Thymus (tissue), 11 donors: ENCODE measurements around the gene PRICKLE1. TPM values are rescaled to one million over a fixed set of nuclear protein-coding genes. Genes with fewer than 3 reads are reported as not detected.

Experiments
- DNase-seq, 9 donors: peaks; one replicate each; pipeline ENCODE4 v3.0.0-alpha.2; 2013; ENCODE audit warnings: low spot score in 9 of 9, low read depth in 6 of 9, missing footprints in 1 of 9
- H3K27ac ChIP-seq, 2 donors: one replicate each; pipeline ENCODE4 v1.5.1; 2013; ENCODE audit warnings: control low read depth in 1 of 2, low read depth in 1 of 2, low read length in 1 of 2, mild to moderate bottlenecking in 1 of 2, moderate library complexity in 1 of 2
- H3K27me3 ChIP-seq, 2 donors: one replicate each; pipeline ENCODE4 v1.5.1; 2013; ENCODE audit warnings: low read length in 1 of 2; ENCODE audit not compliant: control insufficient read depth in 2 of 2, insufficient read depth in 1 of 2
- H3K36me3 ChIP-seq, 2 donors: one replicate each; pipeline ENCODE4 v1.5.1; 2013; ENCODE audit warnings: low read length in 1 of 2, mild to moderate bottlenecking in 1 of 2, moderate library complexity in 1 of 2; ENCODE audit not compliant: control insufficient read depth in 2 of 2, insufficient read depth in 2 of 2
- H3K4me1 ChIP-seq, 2 donors: one replicate each; pipeline ENCODE4 v1.5.1; 2013; ENCODE audit warnings: low read length in 2 of 2; ENCODE audit not compliant: control insufficient read depth in 2 of 2, insufficient read depth in 2 of 2
- H3K4me3 ChIP-seq, 2 donors: one replicate each; pipeline ENCODE4 v1.5.1; 2013; ENCODE audit warnings: low read length in 2 of 2, control low read depth in 1 of 2, mild to moderate bottlenecking in 1 of 2
- H3K9me3 ChIP-seq, 2 donors: one replicate each; pipeline ENCODE4 v1.5.1; 2013; ENCODE audit warnings: low read length in 1 of 2, mild to moderate bottlenecking in 1 of 2; ENCODE audit not compliant: control insufficient read depth in 2 of 2, insufficient read depth in 1 of 2
- WGBS: extraction: QIAGEN DNeasy Blood & Tissue Kit; methylation state at CpG from one replicate; pipeline ENCODE4 v1.1.7; 2013; 5-methylcytosine and 5-hydroxymethylcytosine counted together
- polyA plus RNA-seq: library from polyadenylated mRNA; stranded (reverse); fragments of 200-250 nt; gene quantifications from one replicate; pipeline ENCODE4 v1.2.3, GENCODE V29; 2013
- total RNA-seq: library from RNA; stranded (reverse); fragments of 120-200 nt; gene quantifications from one replicate; pipeline ENCODE4 v1.2.4, GENCODE V29; 2013
- donor health status: healthy.

Gene PRICKLE1
- total and polyA plus RNA-seq, 2 donors: 1.3 to 1.4 TPM

- no peak overlapping the region for H3K27ac ChIP-seq
- H3K4me1 ChIP-seq: no peaks in the 10 kb centered on the region
- 39% methylated on average over 6 of the region's 6 CpGs for WGBS
- peak in 2 of 9 donors; percentile 24 to 47 for DNase-seq
- no peaks in the 10 kb centered on the region for H3K9me3 ChIP-seq
- H3K36me3 ChIP-seq: no peaks in the 10 kb centered on the region
- no peak overlapping the region for H3K4me3 ChIP-seq
- no peaks in the 10 kb centered on the region for H3K27me3 ChIP-seq
Measured at GRCh38 chr12:42568952-42569915, 20.3 kb downstream of the PRICKLE1 start.

GRCh38 chr12:42565633-42566032 lies 23.9 kb downstream of the PRICKLE1 start:
- Histone ChIP-seq H3K4me1 (no peaks in the 10 kb centered on the region), H3K27ac (no peak overlapping the region), H3K27me3 (no peaks in the 10 kb centered on the region), H3K36me3 (no peaks in the 10 kb centered on the region), H3K9me3 (no peaks in the 10 kb centered on the region), H3K4me3 (no peak overlapping the region)
- WGBS: 80% methylated on average over 5 of the region's 5 CpGs
- DNase-seq: no peak

- 83% methylated on average over 2 of the region's 2 CpGs for WGBS
Measured at GRCh38 chr12:42564996-42565395, 24.6 kb downstream of the PRICKLE1 start.

GRCh38 chr12:42564556-42564955 lies 25.0 kb downstream of the PRICKLE1 start:
- Histone ChIP-seq H3K27me3 (no peaks in the 10 kb centered on the region), H3K4me3 (no peak overlapping the region), H3K9me3 (no peaks in the 10 kb centered on the region), H3K27ac (no peak overlapping the region), H3K36me3 (no peaks in the 10 kb centered on the region), H3K4me1 (no peaks in the 10 kb centered on the region)
- no peak for DNase-seq
- 91% methylated on average over 3 of the region's 3 CpGs for WGBS

More at GRCh38 chr12:42564996-42565395, 24.6 kb downstream of the PRICKLE1 start:
- Histone ChIP-seq H3K9me3 (no peaks in the 10 kb centered on the region), H3K27me3 (no peaks in the 10 kb centered on the region), H3K4me3 (no peak overlapping the region), H3K36me3 (no peaks in the 10 kb centered on the region), H3K4me1 (no peaks in the 10 kb centered on the region), H3K27ac (no peak overlapping the region)
- no peak for DNase-seq

- 98% methylated on average over 1 of the region's 1 CpG for WGBS
- H3K9me3 ChIP-seq: no peaks in the 10 kb centered on the region
- H3K4me3 ChIP-seq: no peak overlapping the region
- no peaks in the 10 kb centered on the region for H3K27me3 ChIP-seq
- H3K36me3 ChIP-seq: no peaks in the 10 kb centered on the region
- no peak for DNase-seq
- no peak overlapping the region for H3K27ac ChIP-seq
- no peaks in the 10 kb centered on the region for H3K4me1 ChIP-seq
Measured at GRCh38 chr12:42560977-42561376, 28.6 kb downstream of the PRICKLE1 start.

GRCh38 chr12:42557586-42558172 lies 31.9 kb downstream of the PRICKLE1 start:
- no peaks in the 10 kb centered on the region for H3K36me3 ChIP-seq
- H3K27me3 ChIP-seq: no peaks in the 10 kb centered on the region
- H3K27ac ChIP-seq: no peak overlapping the region
- H3K4me3 ChIP-seq: no peak overlapping the region
- no peaks in the 10 kb centered on the region for H3K4me1 ChIP-seq
- no peaks in the 10 kb centered on the region for H3K9me3 ChIP-seq
- DNase-seq: no peak
- WGBS: 98% methylated on average over 3 of the region's 3 CpGs

- no peak for DNase-seq
- Histone ChIP-seq H3K4me1 (no peaks in the 10 kb centered on the region), H3K4me3 (no peak overlapping the region), H3K36me3 (no peaks in the 10 kb centered on the region), H3K27ac (no peak overlapping the region), H3K9me3 (no peaks in the 10 kb centered on the region), H3K27me3 (no peaks in the 10 kb centered on the region)
- WGBS: 97% methylated on average over 2 of the region's 2 CpGs
Measured at GRCh38 chr12:42556917-42557316, 32.6 kb downstream of the PRICKLE1 start.

- 84% methylated on average over 17 of the region's 17 CpGs for WGBS
- DNase-seq: no peak
Measured at GRCh38 chr12:42552822-42553221, 36.7 kb downstream of the PRICKLE1 start.

GRCh38 chr12:42550800-42551199 lies 38.7 kb downstream of the PRICKLE1 start:
- H3K27ac ChIP-seq: no peak overlapping the region
- no peak for DNase-seq
- no peaks in the 10 kb centered on the region for H3K36me3 ChIP-seq
- H3K4me3 ChIP-seq: no peak overlapping the region
- no peaks in the 10 kb centered on the region for H3K4me1 ChIP-seq
- no peaks in the 10 kb centered on the region for H3K9me3 ChIP-seq
- H3K27me3 ChIP-seq: no peaks in the 10 kb centered on the region

More at GRCh38 chr12:42552822-42553221, 36.7 kb downstream of the PRICKLE1 start:
- H3K4me3 ChIP-seq: no peak overlapping the region
- H3K27ac ChIP-seq: no peak overlapping the region
- no peaks in the 10 kb centered on the region for H3K4me1 ChIP-seq
- no peaks in the 10 kb centered on the region for H3K36me3 ChIP-seq
- no peaks in the 10 kb centered on the region for H3K27me3 ChIP-seq
- H3K9me3 ChIP-seq: no peaks in the 10 kb centered on the region
